Liver (tissue), 9 donors: ENCODE data around the gene HIVEP3. TPM values are rescaled to one million over a fixed set of nuclear protein-coding genes. Genes with fewer than 3 reads are reported as not detected.

Experiments used
- DNase-seq: peaks from one replicate; pipeline ENCODE4 v3.0.0-alpha.2; 2017; ENCODE audit warnings: low spot score
- H3K27ac ChIP-seq, 2 donors: one replicate each; pipeline ENCODE4 v1.7.0; 2013; ENCODE audit warnings: inconsistent platforms in 2 of 2, low read length in 2 of 2, control low read depth in 1 of 2, low read depth in 1 of 2, mild to moderate bottlenecking in 1 of 2
- H3K27me3 ChIP-seq, 4 donors: one replicate each; pipeline versions ENCODE4 v1.6.1 to v1.7.0; 2013; ENCODE audit warnings: low read length in 3 of 4, inconsistent platforms in 1 of 4, mild to moderate bottlenecking in 1 of 4, moderate library complexity in 1 of 4; ENCODE audit not compliant: control insufficient read depth in 4 of 4, insufficient read depth in 4 of 4
- H3K36me3 ChIP-seq, 4 donors: one replicate each; pipeline versions ENCODE4 v1.6.1 to v1.7.0; 2013; ENCODE audit warnings: low read length in 3 of 4, mild to moderate bottlenecking in 3 of 4, low read depth in 1 of 4, moderate library complexity in 1 of 4; ENCODE audit not compliant: control insufficient read depth in 4 of 4, insufficient read depth in 3 of 4
- H3K4me1 ChIP-seq, 4 donors: one replicate each; pipeline versions ENCODE4 v1.6.1 to v1.7.0; 2013; ENCODE audit warnings: low read length in 3 of 4, mild to moderate bottlenecking in 3 of 4, moderate library complexity in 1 of 4; ENCODE audit not compliant: control insufficient read depth in 4 of 4, insufficient read depth in 4 of 4
- H3K4me3 ChIP-seq, 3 donors: one replicate each; pipeline versions ENCODE4 v1.6.1 to v1.7.0; 2013; ENCODE audit warnings: low read length in 3 of 3, control low read depth in 1 of 3, low read depth in 1 of 3, mild to moderate bottlenecking in 1 of 3
- H3K9ac ChIP-seq, 2 donors: one replicate each; pipeline ENCODE4 v1.7.0; 2013; ENCODE audit warnings: low read length in 2 of 2, mild to moderate bottlenecking in 2 of 2, moderate library complexity in 2 of 2, control low read depth in 1 of 2, low read depth in 1 of 2
- H3K9me3 ChIP-seq, 4 donors: one replicate each; pipeline versions ENCODE4 v1.6.1 to v1.7.0; 2013; ENCODE audit warnings: low read length in 3 of 4; ENCODE audit not compliant: control insufficient read depth in 4 of 4
- ATF3 ChIP-seq: IDR thresholded peaks from 2 replicates; pipeline ENCODE4 v1.6.1; 2016; ENCODE audit warnings: antibody characterized with exemption
- CTCF ChIP-seq: fragments of 150-350 bp; IDR thresholded peaks from 2 replicates; pipeline ENCODE4 v1.5.1; 2017; ENCODE audit warnings: improper control_type of control experiment, low read depth, low read length; ENCODE audit not compliant: missing input control
- EGR1 ChIP-seq, 2 donors: IDR thresholded peaks; 2 replicates each; pipeline ENCODE4 v1.6.1; 2016 to 2018; ENCODE audit warnings: antibody characterized with exemption in 2 of 2, low read depth in 2 of 2
- FOXA1 ChIP-seq: IDR thresholded peaks from 2 replicates; pipeline ENCODE4 v1.6.1; 2016; ENCODE audit warnings: antibody characterized with exemption
- FOXA2 ChIP-seq: IDR thresholded peaks from 2 replicates; pipeline ENCODE4 v1.6.1; 2016; ENCODE audit warnings: antibody characterized with exemption
- GABPA ChIP-seq, 2 donors: IDR thresholded peaks in 1 of 2; conservative IDR thresholded peaks in 1 of 2; 2 replicates each; pipeline ENCODE4 v1.6.1; 2016; ENCODE audit warnings: antibody characterized with exemption in 2 of 2, mild to moderate bottlenecking in 1 of 2, moderate library complexity in 1 of 2
- HNF4A ChIP-seq, 2 donors: conservative IDR thresholded peaks; 2 replicates each; pipeline ENCODE4 v1.6.1; 2016; ENCODE audit warnings: antibody characterized with exemption in 2 of 2, mild to moderate bottlenecking in 2 of 2
- HNF4G ChIP-seq: IDR thresholded peaks from 2 replicates; pipeline ENCODE4 v1.6.1; 2016; ENCODE audit warnings: antibody characterized with exemption
- JUND ChIP-seq, 2 donors: IDR thresholded peaks; 2 replicates each; pipeline ENCODE4 v1.6.1; 2016; ENCODE audit warnings: antibody characterized with exemption in 2 of 2
- MAX ChIP-seq: IDR thresholded peaks from 2 replicates; pipeline ENCODE4 v1.6.1; 2016; ENCODE audit warnings: antibody characterized with exemption
- NR2F2 ChIP-seq: IDR thresholded peaks from 2 replicates; pipeline ENCODE4 v1.6.1; 2016; ENCODE audit warnings: antibody characterized with exemption
- RAD21 ChIP-seq, 2 donors: IDR thresholded peaks; 2 replicates each; pipeline ENCODE4 v1.6.1; 2016; ENCODE audit warnings: antibody characterized with exemption in 2 of 2, mild to moderate bottlenecking in 2 of 2
- REST ChIP-seq: IDR thresholded peaks from 2 replicates; pipeline ENCODE4 v1.6.1; 2016; ENCODE audit warnings: antibody characterized with exemption, mild to moderate bottlenecking
- RXRA ChIP-seq, 2 donors: IDR thresholded peaks; 2 replicates each; pipeline ENCODE4 v1.6.1; 2017 to 2018; ENCODE audit warnings: antibody characterized with exemption in 2 of 2, mild to moderate bottlenecking in 1 of 2
- SP1 ChIP-seq: IDR thresholded peaks from 2 replicates; pipeline ENCODE4 v1.6.1; 2018; ENCODE audit warnings: antibody characterized with exemption, mild to moderate bottlenecking
- TAF1 ChIP-seq: conservative IDR thresholded peaks from 2 replicates; pipeline ENCODE4 v1.6.1; 2016; ENCODE audit warnings: antibody characterized with exemption, mild to moderate bottlenecking
- YY1 ChIP-seq: IDR thresholded peaks from 2 replicates; pipeline ENCODE4 v1.6.1; 2016; ENCODE audit warnings: antibody characterized with exemption, mild to moderate bottlenecking
- ZBTB33 ChIP-seq: IDR thresholded peaks from 2 replicates; pipeline ENCODE4 v1.6.1; 2016; ENCODE audit warnings: antibody characterized with exemption
- WGBS: extraction: QIAGEN DNeasy Blood & Tissue Kit; methylation state at CpG from one replicate; pipeline ENCODE4 v1.1.7; 2013; 5-methylcytosine and 5-hydroxymethylcytosine counted together
- polyA plus RNA-seq, 2 donors: library from polyadenylated mRNA; stranded (reverse) in 1 of 2; unstranded in 1 of 2; fragments of 200-250 nt in 1 of 2; fragments of >200 nt in 1 of 2; fragmentation: Nextera tagmentation in 1 of 2; extraction: Ambion mirVana in 1 of 2; gene quantifications; one replicate each; pipeline versions ENCODE4 v1.2.1 to v1.2.3, GENCODE V29; 2013 to 2015
- total RNA-seq, 2 donors: library from RNA; depleted of rRNA; stranded (reverse); fragments of >200 nt; gene quantifications; one replicate each; pipeline ENCODE4 v1.2.3, GENCODE V29; 2014
- donor health status: healthy.
- donor health status: healthy.
- donor health status: healthy.
- donor health status: healthy.
- donor health status: healthy.

HIVEP3 gene
- total and polyA plus RNA-seq, 4 donors: 0.93 to 1.6 (median 1.4) TPM

GRCh38 chr1:41915786-41916571, 2.7 kb downstream of the HIVEP3 start:
- WGBS: 80% methylated on average over 4 of the region's 4 CpGs
- H3K4me1 ChIP-seq: peaks cover 5 to 21% (median 18%) of the 10 kb centered on the region in 4 donors
- H3K4me3 ChIP-seq: no peak overlapping the region
- no peak for DNase-seq
- H3K27me3 ChIP-seq: no peaks in the 10 kb centered on the region
- H3K27ac ChIP-seq: no peak overlapping the region
- no peaks in the 10 kb centered on the region for H3K36me3 ChIP-seq
- TF ChIP-seq NR2F2: no peak
- no peak for TF ChIP-seq FOXA2
- TF ChIP-seq SP1: peak; percentile 10
- TF ChIP-seq GABPA (IDR thresholded peaks at IDR 0.05 in 1 of 2, conservative IDR thresholded peaks at IDR 0.05 in 1 of 2): no peak
- no peak overlapping the region for H3K9ac ChIP-seq
- H3K9me3 ChIP-seq: peaks cover 0 to under 1% (median 0%) of the 10 kb centered on the region in 4 donors

GRCh38 chr1:41914516-41914915, 4.2 kb downstream of the HIVEP3 start:
- Histone ChIP-seq H3K36me3 (no peaks in the 10 kb centered on the region), H3K9me3 (peaks cover 0 to 2% (median 0%) of the 10 kb centered on the region in 4 donors), H3K27me3 (no peaks in the 10 kb centered on the region), H3K4me3 (no peak overlapping the region), H3K27ac (no peak overlapping the region), H3K4me1 (peaks cover 5 to 21% (median 18%) of the 10 kb centered on the region in 4 donors), H3K9ac (no peak overlapping the region)
- TF ChIP-seq FOXA2 (no peak), GABPA (IDR thresholded peaks at IDR 0.05 in 1 of 2, conservative IDR thresholded peaks at IDR 0.05 in 1 of 2) (no peak), YY1 (no peak), ZBTB33 (no peak), REST (no peak), RXRA (IDR thresholded peaks at IDR 0.05) (no peak), HNF4A (conservative IDR thresholded peaks at IDR 0.05) (no peak), JUND (IDR thresholded peaks at IDR 0.05) (no peak), NR2F2 (no peak), MAX (no peak), FOXA1 (no peak), RAD21 (IDR thresholded peaks at IDR 0.05) (no peak), HNF4G (no peak), ATF3 (no peak), CTCF (no peak), EGR1 (IDR thresholded peaks at IDR 0.05; ENCODE audit: low read depth in 2 of 2) (no peak), TAF1 (no peak)
- 72% methylated on average over 3 of the region's 3 CpGs for WGBS
- DNase-seq: no peak
